Liver (tissue), 9 donors: Measurements from ENCODE around the gene WIPF1. TPM values are rescaled to one million over a fixed set of nuclear protein-coding genes. Genes with fewer than 3 reads are reported as not detected.
A peak's percentile ranks its signal among the peaks of the same experiment; 100 is the strongest.

Experiments used
- DNase-seq: peaks from one replicate; pipeline ENCODE4 v3.0.0-alpha.2; 2017; ENCODE audit warnings: low spot score
- H3K27ac ChIP-seq, 2 donors: one replicate each; pipeline ENCODE4 v1.7.0; 2013; ENCODE audit warnings: inconsistent platforms in 2 of 2, low read length in 2 of 2, control low read depth in 1 of 2, low read depth in 1 of 2, mild to moderate bottlenecking in 1 of 2
- H3K27me3 ChIP-seq, 4 donors: one replicate each; pipeline versions ENCODE4 v1.6.1 to v1.7.0; 2013; ENCODE audit warnings: low read length in 3 of 4, inconsistent platforms in 1 of 4, mild to moderate bottlenecking in 1 of 4, moderate library complexity in 1 of 4; ENCODE audit not compliant: control insufficient read depth in 4 of 4, insufficient read depth in 4 of 4
- H3K36me3 ChIP-seq, 4 donors: one replicate each; pipeline versions ENCODE4 v1.6.1 to v1.7.0; 2013; ENCODE audit warnings: low read length in 3 of 4, mild to moderate bottlenecking in 3 of 4, low read depth in 1 of 4, moderate library complexity in 1 of 4; ENCODE audit not compliant: control insufficient read depth in 4 of 4, insufficient read depth in 3 of 4
- H3K4me1 ChIP-seq, 4 donors: one replicate each; pipeline versions ENCODE4 v1.6.1 to v1.7.0; 2013; ENCODE audit warnings: low read length in 3 of 4, mild to moderate bottlenecking in 3 of 4, moderate library complexity in 1 of 4; ENCODE audit not compliant: control insufficient read depth in 4 of 4, insufficient read depth in 4 of 4
- H3K4me3 ChIP-seq, 3 donors: one replicate each; pipeline versions ENCODE4 v1.6.1 to v1.7.0; 2013; ENCODE audit warnings: low read length in 3 of 3, control low read depth in 1 of 3, low read depth in 1 of 3, mild to moderate bottlenecking in 1 of 3
- H3K9ac ChIP-seq, 2 donors: one replicate each; pipeline ENCODE4 v1.7.0; 2013; ENCODE audit warnings: low read length in 2 of 2, mild to moderate bottlenecking in 2 of 2, moderate library complexity in 2 of 2, control low read depth in 1 of 2, low read depth in 1 of 2
- H3K9me3 ChIP-seq, 4 donors: one replicate each; pipeline versions ENCODE4 v1.6.1 to v1.7.0; 2013; ENCODE audit warnings: low read length in 3 of 4; ENCODE audit not compliant: control insufficient read depth in 4 of 4
- CTCF ChIP-seq: fragments of 150-350 bp; IDR thresholded peaks from 2 replicates; pipeline ENCODE4 v1.5.1; 2017; ENCODE audit warnings: improper control_type of control experiment, low read depth, low read length; ENCODE audit not compliant: missing input control
- EGR1 ChIP-seq, 2 donors: IDR thresholded peaks; 2 replicates each; pipeline ENCODE4 v1.6.1; 2016 to 2018; ENCODE audit warnings: antibody characterized with exemption in 2 of 2, low read depth in 2 of 2
- FOXA1 ChIP-seq: IDR thresholded peaks from 2 replicates; pipeline ENCODE4 v1.6.1; 2016; ENCODE audit warnings: antibody characterized with exemption
- FOXA2 ChIP-seq: IDR thresholded peaks from 2 replicates; pipeline ENCODE4 v1.6.1; 2016; ENCODE audit warnings: antibody characterized with exemption
- GABPA ChIP-seq, 2 donors: IDR thresholded peaks in 1 of 2; conservative IDR thresholded peaks in 1 of 2; 2 replicates each; pipeline ENCODE4 v1.6.1; 2016; ENCODE audit warnings: antibody characterized with exemption in 2 of 2, mild to moderate bottlenecking in 1 of 2, moderate library complexity in 1 of 2
- HNF4A ChIP-seq, 2 donors: conservative IDR thresholded peaks; 2 replicates each; pipeline ENCODE4 v1.6.1; 2016; ENCODE audit warnings: antibody characterized with exemption in 2 of 2, mild to moderate bottlenecking in 2 of 2
- HNF4G ChIP-seq: IDR thresholded peaks from 2 replicates; pipeline ENCODE4 v1.6.1; 2016; ENCODE audit warnings: antibody characterized with exemption
- JUND ChIP-seq, 2 donors: IDR thresholded peaks; 2 replicates each; pipeline ENCODE4 v1.6.1; 2016; ENCODE audit warnings: antibody characterized with exemption in 2 of 2
- MAX ChIP-seq: IDR thresholded peaks from 2 replicates; pipeline ENCODE4 v1.6.1; 2016; ENCODE audit warnings: antibody characterized with exemption
- NR2F2 ChIP-seq: IDR thresholded peaks from 2 replicates; pipeline ENCODE4 v1.6.1; 2016; ENCODE audit warnings: antibody characterized with exemption
- RAD21 ChIP-seq, 2 donors: IDR thresholded peaks; 2 replicates each; pipeline ENCODE4 v1.6.1; 2016; ENCODE audit warnings: antibody characterized with exemption in 2 of 2, mild to moderate bottlenecking in 2 of 2
- RXRA ChIP-seq, 2 donors: IDR thresholded peaks; 2 replicates each; pipeline ENCODE4 v1.6.1; 2017 to 2018; ENCODE audit warnings: antibody characterized with exemption in 2 of 2, mild to moderate bottlenecking in 1 of 2
- SP1 ChIP-seq: IDR thresholded peaks from 2 replicates; pipeline ENCODE4 v1.6.1; 2018; ENCODE audit warnings: antibody characterized with exemption, mild to moderate bottlenecking
- TAF1 ChIP-seq: conservative IDR thresholded peaks from 2 replicates; pipeline ENCODE4 v1.6.1; 2016; ENCODE audit warnings: antibody characterized with exemption, mild to moderate bottlenecking
- YY1 ChIP-seq: IDR thresholded peaks from 2 replicates; pipeline ENCODE4 v1.6.1; 2016; ENCODE audit warnings: antibody characterized with exemption, mild to moderate bottlenecking
- WGBS: extraction: QIAGEN DNeasy Blood & Tissue Kit; methylation state at CpG from one replicate; pipeline ENCODE4 v1.1.7; 2013; 5-methylcytosine and 5-hydroxymethylcytosine counted together
- polyA plus RNA-seq, 2 donors: library from polyadenylated mRNA; stranded (reverse) in 1 of 2; unstranded in 1 of 2; fragments of 200-250 nt in 1 of 2; fragments of >200 nt in 1 of 2; fragmentation: Nextera tagmentation in 1 of 2; extraction: Ambion mirVana in 1 of 2; gene quantifications; one replicate each; pipeline versions ENCODE4 v1.2.1 to v1.2.3, GENCODE V29; 2013 to 2015
- total RNA-seq, 2 donors: library from RNA; depleted of rRNA; stranded (reverse); fragments of >200 nt; gene quantifications; one replicate each; pipeline ENCODE4 v1.2.3, GENCODE V29; 2014
- TF ChIP-seq, protein P1 (sequence below): IDR thresholded peaks from 2 replicates; pipeline ENCODE4 v1.6.1; 2016; ENCODE audit warnings: antibody characterized with exemption
- TF ChIP-seq, protein P2 (sequence below): IDR thresholded peaks from 2 replicates; pipeline ENCODE4 v1.6.1; 2016; ENCODE audit warnings: antibody characterized with exemption, mild to moderate bottlenecking
- TF ChIP-seq, protein P3 (sequence below): IDR thresholded peaks from 2 replicates; pipeline ENCODE4 v1.6.1; 2016; ENCODE audit warnings: antibody characterized with exemption
- donor health status: healthy.
- donor health status: healthy.
- donor health status: healthy.
- donor health status: healthy.
- donor health status: healthy.

Gene WIPF1
- total and polyA plus RNA-seq, 4 donors: 4.7 to 7.7 (median 6.3) TPM

DNA sequence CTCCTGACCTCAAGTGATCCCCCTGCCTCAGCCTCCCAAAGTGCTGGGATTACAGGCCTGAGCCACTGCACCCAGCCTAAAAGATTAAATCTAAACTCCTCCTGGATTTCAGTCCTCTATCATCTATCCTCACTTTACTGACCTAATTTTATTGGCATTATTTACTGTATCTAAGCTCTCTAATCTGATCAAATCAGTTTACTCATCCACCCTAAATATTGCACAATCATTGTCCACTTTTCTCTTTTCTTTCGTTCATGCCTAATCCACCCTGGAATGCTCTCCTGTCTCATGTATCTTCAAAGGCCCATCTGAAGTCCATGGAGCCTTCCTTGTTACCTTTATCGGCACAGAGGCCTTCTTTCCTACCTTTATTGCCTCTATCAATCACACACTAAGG is 79.2 kb downstream of the WIPF1 start:
- peaks cover 6 to 26% (median 10%) of the 10 kb centered on the region in 4 donors for H3K4me1 ChIP-seq
- no peak overlapping the region for H3K9ac ChIP-seq
- H3K27ac ChIP-seq: no peak overlapping the region
- H3K9me3 ChIP-seq: no peaks in the 10 kb centered on the region
- no peak overlapping the region for H3K4me3 ChIP-seq
- 61% methylated on average over 2 of the region's 2 CpGs for WGBS
- DNase-seq: no peak
- no peaks in the 10 kb centered on the region for H3K27me3 ChIP-seq
- H3K36me3 ChIP-seq: no peaks in the 10 kb centered on the region
- TF ChIP-seq CTCF (no peak), JUND (IDR thresholded peaks at IDR 0.05) (peak in 1 of 2 donors; percentile 37), FOXA1 (no peak), GABPA (IDR thresholded peaks at IDR 0.05 in 1 of 2, conservative IDR thresholded peaks at IDR 0.05 in 1 of 2) (no peak), FOXA2 (no peak), EGR1 (IDR thresholded peaks at IDR 0.05; ENCODE audit: low read depth in 2 of 2) (no peak), HNF4A (conservative IDR thresholded peaks at IDR 0.05) (peak; percentile 17 to 49), MAX (no peak), RXRA (IDR thresholded peaks at IDR 0.05) (peak in 1 of 2 donors; percentile 31), TAF1 (no peak), SP1 (no peak), RAD21 (IDR thresholded peaks at IDR 0.05) (no peak), NR2F2 (no peak), HNF4G (no peak), YY1 (no peak)
- TF ChIP-seq, protein P1, sequence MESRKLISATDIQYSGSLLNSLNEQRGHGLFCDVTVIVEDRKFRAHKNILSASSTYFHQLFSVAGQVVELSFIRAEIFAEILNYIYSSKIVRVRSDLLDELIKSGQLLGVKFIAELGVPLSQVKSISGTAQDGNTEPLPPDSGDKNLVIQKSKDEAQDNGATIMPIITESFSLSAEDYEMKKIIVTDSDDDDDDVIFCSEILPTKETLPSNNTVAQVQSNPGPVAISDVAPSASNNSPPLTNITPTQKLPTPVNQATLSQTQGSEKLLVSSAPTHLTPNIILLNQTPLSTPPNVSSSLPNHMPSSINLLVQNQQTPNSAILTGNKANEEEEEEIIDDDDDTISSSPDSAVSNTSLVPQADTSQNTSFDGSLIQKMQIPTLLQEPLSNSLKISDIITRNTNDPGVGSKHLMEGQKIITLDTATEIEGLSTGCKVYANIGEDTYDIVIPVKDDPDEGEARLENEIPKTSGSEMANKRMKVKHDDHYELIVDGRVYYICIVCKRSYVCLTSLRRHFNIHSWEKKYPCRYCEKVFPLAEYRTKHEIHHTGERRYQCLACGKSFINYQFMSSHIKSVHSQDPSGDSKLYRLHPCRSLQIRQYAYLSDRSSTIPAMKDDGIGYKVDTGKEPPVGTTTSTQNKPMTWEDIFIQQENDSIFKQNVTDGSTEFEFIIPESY: no peak
- TF ChIP-seq, protein P2, sequence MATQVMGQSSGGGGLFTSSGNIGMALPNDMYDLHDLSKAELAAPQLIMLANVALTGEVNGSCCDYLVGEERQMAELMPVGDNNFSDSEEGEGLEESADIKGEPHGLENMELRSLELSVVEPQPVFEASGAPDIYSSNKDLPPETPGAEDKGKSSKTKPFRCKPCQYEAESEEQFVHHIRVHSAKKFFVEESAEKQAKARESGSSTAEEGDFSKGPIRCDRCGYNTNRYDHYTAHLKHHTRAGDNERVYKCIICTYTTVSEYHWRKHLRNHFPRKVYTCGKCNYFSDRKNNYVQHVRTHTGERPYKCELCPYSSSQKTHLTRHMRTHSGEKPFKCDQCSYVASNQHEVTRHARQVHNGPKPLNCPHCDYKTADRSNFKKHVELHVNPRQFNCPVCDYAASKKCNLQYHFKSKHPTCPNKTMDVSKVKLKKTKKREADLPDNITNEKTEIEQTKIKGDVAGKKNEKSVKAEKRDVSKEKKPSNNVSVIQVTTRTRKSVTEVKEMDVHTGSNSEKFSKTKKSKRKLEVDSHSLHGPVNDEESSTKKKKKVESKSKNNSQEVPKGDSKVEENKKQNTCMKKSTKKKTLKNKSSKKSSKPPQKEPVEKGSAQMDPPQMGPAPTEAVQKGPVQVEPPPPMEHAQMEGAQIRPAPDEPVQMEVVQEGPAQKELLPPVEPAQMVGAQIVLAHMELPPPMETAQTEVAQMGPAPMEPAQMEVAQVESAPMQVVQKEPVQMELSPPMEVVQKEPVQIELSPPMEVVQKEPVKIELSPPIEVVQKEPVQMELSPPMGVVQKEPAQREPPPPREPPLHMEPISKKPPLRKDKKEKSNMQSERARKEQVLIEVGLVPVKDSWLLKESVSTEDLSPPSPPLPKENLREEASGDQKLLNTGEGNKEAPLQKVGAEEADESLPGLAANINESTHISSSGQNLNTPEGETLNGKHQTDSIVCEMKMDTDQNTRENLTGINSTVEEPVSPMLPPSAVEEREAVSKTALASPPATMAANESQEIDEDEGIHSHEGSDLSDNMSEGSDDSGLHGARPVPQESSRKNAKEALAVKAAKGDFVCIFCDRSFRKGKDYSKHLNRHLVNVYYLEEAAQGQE: no peak
- TF ChIP-seq, protein P3, sequence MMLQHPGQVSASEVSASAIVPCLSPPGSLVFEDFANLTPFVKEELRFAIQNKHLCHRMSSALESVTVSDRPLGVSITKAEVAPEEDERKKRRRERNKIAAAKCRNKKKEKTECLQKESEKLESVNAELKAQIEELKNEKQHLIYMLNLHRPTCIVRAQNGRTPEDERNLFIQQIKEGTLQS: peak; percentile 53
